GM13976 (cell line): ENCODE results near the gene PRLR.
A peak's percentile ranks its signal among the peaks of the same experiment; 100 is the strongest.

Experiments used
- DNase-seq: peaks from one replicate; pipeline ENCODE4 v3.0.0; 2012; ENCODE audit warnings: low spot score
- in situ Hi-C: fragments of 300-500 bp; cut with MboI; formaldehyde crosslinking; loops from one replicate; pipeline ENCODE4 v1.12.0; 2022; ENCODE audit warnings: low sequenced_read_pairs, mixed read lengths, inconsistent platforms; ENCODE audit not compliant: unreplicated experiment
- TF ChIP-seq, protein P1 (sequence below): IDR thresholded peaks from 2 replicates; pipeline ENCODE4 v1.5.1; 2012; ENCODE audit warnings: borderline replicate concordance, mild to moderate bottlenecking; ENCODE audit not compliant: insufficient read depth; ENCODE audit errors: extremely low read depth, missing control alignments, control extremely low read depth

The PRLR gene

GRCh38 chr5:35094948-35095347 is 135.3 kb downstream of the PRLR start:
- in situ Hi-C loops, result loop anchor here (10.0 to 25.0 kb wide), 4 partner anchors 92 to 830 kb away; no protein-coding TSS in a partner anchor
- TF ChIP-seq, protein P1, sequence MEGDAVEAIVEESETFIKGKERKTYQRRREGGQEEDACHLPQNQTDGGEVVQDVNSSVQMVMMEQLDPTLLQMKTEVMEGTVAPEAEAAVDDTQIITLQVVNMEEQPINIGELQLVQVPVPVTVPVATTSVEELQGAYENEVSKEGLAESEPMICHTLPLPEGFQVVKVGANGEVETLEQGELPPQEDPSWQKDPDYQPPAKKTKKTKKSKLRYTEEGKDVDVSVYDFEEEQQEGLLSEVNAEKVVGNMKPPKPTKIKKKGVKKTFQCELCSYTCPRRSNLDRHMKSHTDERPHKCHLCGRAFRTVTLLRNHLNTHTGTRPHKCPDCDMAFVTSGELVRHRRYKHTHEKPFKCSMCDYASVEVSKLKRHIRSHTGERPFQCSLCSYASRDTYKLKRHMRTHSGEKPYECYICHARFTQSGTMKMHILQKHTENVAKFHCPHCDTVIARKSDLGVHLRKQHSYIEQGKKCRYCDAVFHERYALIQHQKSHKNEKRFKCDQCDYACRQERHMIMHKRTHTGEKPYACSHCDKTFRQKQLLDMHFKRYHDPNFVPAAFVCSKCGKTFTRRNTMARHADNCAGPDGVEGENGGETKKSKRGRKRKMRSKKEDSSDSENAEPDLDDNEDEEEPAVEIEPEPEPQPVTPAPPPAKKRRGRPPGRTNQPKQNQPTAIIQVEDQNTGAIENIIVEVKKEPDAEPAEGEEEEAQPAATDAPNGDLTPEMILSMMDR, result no peak
- DNase-seq, result no peak

DNA sequence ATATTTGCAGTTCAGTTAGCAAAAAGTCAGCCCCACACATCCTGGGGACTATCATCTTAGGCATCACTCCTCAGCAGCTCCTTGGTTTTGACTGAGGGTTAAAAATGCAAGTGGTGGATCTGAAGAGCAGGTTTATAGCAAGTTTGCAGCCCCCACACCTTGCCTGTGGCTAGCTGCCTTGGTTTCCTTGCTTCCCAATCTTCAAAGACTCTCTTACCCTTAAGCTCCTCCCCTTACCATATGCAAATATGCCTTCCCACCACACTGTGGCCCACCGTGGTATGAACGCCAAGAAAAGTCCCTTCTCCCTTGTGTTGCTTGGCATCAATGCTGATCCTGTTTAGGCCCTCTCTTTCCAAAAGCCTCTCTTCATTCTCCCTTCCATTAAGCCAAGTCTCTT is 137.6 kb downstream of the PRLR start:
- no peak for DNase-seq
- in situ Hi-C loops, result loop anchor here (10.0 to 25.0 kb wide), 4 partner anchors 95 to 832 kb away; no protein-coding TSS in a partner anchor
- TF ChIP-seq, protein P1, result no peak

DNA sequence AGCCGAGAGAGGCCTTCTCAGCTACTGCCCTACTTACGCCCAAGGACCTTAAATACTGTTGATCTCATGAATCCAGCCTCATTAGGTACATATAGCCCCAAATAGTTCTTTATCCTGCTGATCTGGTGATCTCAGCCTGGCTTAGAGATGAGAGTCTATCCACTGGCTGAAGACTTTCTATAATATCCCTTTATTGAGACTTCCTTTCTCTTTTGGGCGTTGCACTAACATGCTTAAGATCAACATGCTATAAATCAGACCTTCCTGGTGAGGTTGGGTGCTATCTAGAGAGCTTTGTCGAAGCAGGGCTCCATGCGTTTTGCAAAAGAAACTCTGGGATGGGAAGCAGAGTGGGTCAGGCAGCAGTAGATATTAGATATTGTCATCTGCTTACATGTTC is 138.6 kb downstream of the PRLR start:
- no peak for DNase-seq
- in situ Hi-C loops, result loop anchor here (10.0 to 25.0 kb wide), 4 partner anchors 96 to 833 kb away; no protein-coding TSS in a partner anchor
- TF ChIP-seq, protein P1, result no peak

- DNase-seq, result peak; percentile 51
- TF ChIP-seq, protein P1, result peak; percentile 68
- in situ Hi-C loops, result loop anchor here (10.0 to 25.0 kb wide), 4 partner anchors 98 to 835 kb away; no protein-coding TSS in a partner anchor
Observed at GRCh38 chr5:35089334-35090314, 140.7 kb downstream of the PRLR start.

DNA sequence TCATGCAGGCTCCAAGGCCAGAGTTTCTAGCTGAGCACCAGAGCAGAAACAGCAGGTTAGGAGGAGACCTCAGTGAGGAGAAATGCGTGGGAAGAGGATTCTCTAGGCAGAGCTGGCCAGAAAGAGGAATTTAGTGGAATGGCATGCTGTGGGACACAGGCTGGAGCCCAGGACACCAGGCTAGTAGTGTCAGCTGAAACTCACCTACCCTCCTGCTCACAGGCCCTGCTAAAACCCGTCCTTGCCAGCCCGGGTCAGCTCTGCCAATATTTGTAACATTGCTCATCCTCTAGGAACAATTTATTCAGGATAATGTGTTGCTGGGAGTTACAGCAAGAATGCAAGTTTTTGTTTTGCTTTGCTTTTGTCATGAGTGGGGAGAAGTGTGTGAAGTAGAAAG is 142.3 kb downstream of the PRLR start:
- in situ Hi-C loops, result loop anchor here (25.0 kb wide), 2 partner anchors 99 to 699 kb away; no protein-coding TSS in a partner anchor
- TF ChIP-seq, protein P1, result no peak
- DNase-seq, result no peak

GRCh38 chr5:35083150-35083549 is 147.1 kb downstream of the PRLR start:
- DNase-seq, result no peak
- TF ChIP-seq, protein P1, result no peak
- in situ Hi-C loops, result loop anchor here (25.0 kb wide), 2 partner anchors 104 to 704 kb away; no protein-coding TSS in a partner anchor
